HEK293 (cell line): ENCODE measurements around the gene TMEM45B.

Experiments used
- CTCF ChIA-PET: fragments of 350-600 bp; formaldehyde crosslinking; extraction: SDS; loops from one replicate; lab custom pipeline; 2021; ENCODE audit warnings: antibody characterized with exemption; lab: Yijun Ruan, JAX
- POLR2A ChIA-PET: fragments of 300-600 bp; formaldehyde crosslinking; extraction: SDS; loops from one replicate; lab custom pipeline; 2020; ENCODE audit warnings: antibody characterized with exemption, inconsistent platforms; lab: Yijun Ruan, JAX
- H3K27ac ChIP-seq: fragments of 200-500 bp; sonication (Bioruptor generic); 2 replicates; pipeline ENCODE4 v1.5.1; 2014; ENCODE audit warnings: low read depth, low read length, control low read depth, inconsistent platforms; ENCODE audit errors: extremely low read depth
- H3K36me3 ChIP-seq, 2 experiments: fragments of 200-500 bp in 1 of 2; sonication (Bioruptor generic) in 1 of 2; 1 replicate in 1 of 2; 2 replicates in 1 of 2; pipeline ENCODE4 v1.5.1; 2014 to 2017; ENCODE audit warnings: inconsistent platforms in 2 of 2, low read length in 2 of 2; ENCODE audit not compliant: control insufficient read depth in 2 of 2, insufficient read depth in 1 of 2
- H3K4me1 ChIP-seq: fragments of 200-500 bp; sonication (Bioruptor generic); 2 replicates; pipeline ENCODE4 v1.5.1; 2014; ENCODE audit warnings: mild to moderate bottlenecking, low read length, inconsistent platforms; ENCODE audit not compliant: control insufficient read depth, insufficient read depth
- H3K4me3 ChIP-seq: 2 replicates; pipeline ENCODE4 v1.5.1; 2011; ENCODE audit warnings: low read depth, mild to moderate bottlenecking, control low read depth, low read length, moderate library complexity
- H3K9me3 ChIP-seq: fragments of 200-500 bp; sonication (Bioruptor generic); 2 replicates; pipeline ENCODE4 v1.5.1; 2014; ENCODE audit warnings: low read depth, low read length, inconsistent platforms; ENCODE audit not compliant: control insufficient read depth, insufficient read depth
- KLF1 ChIP-seq: fragments of 450-650 bp; formaldehyde crosslinking; IDR thresholded peaks from 2 replicates; pipeline ENCODE4 v1.5.1; 2016; ENCODE audit warnings: missing biosample characterization, missing genetic modification characterization
- KLF16 ChIP-seq: fragments of 450-650 bp; formaldehyde crosslinking; IDR thresholded peaks from 2 replicates; pipeline ENCODE4 v1.5.1; 2017; ENCODE audit warnings: missing biosample characterization, missing genetic modification characterization
- RBAK ChIP-seq: fragments of 450-650 bp; formaldehyde crosslinking; IDR thresholded peaks from 2 replicates; pipeline ENCODE4 v1.5.1; 2016; ENCODE audit warnings: missing biosample characterization, missing genetic modification characterization
- SCRT1 ChIP-seq: fragments of 450-650 bp; formaldehyde crosslinking; IDR thresholded peaks from 2 replicates; pipeline ENCODE4 v1.5.1; 2016; ENCODE audit warnings: missing biosample characterization, missing genetic modification characterization, borderline replicate concordance
- SP3 ChIP-seq: fragments of 450-650 bp; formaldehyde crosslinking; IDR thresholded peaks from 2 replicates; pipeline ENCODE4 v1.5.1; 2016; ENCODE audit warnings: missing biosample characterization, missing genetic modification characterization
- TCF7L2 ChIP-seq: IDR thresholded peaks from 2 replicates; pipeline ENCODE4 v1.6.1; 2011; ENCODE audit warnings: low read depth, mild to moderate bottlenecking, inconsistent platforms, low read length, moderate library complexity, borderline replicate concordance
- ZNF221 ChIP-seq: fragments of 450-650 bp; formaldehyde crosslinking; IDR thresholded peaks from 2 replicates; pipeline ENCODE4 v1.5.1; 2017; ENCODE audit warnings: missing biosample characterization, missing genetic modification characterization, borderline replicate concordance
- ZNF239 ChIP-seq: fragments of 450-650 bp; formaldehyde crosslinking; IDR thresholded peaks from 2 replicates; pipeline ENCODE4 v1.5.1; 2016; ENCODE audit warnings: missing biosample characterization, missing genetic modification characterization
- ZNF366 ChIP-seq: fragments of 450-650 bp; formaldehyde crosslinking; conservative IDR thresholded peaks from 2 replicates; pipeline ENCODE4 v1.5.1; 2016; ENCODE audit warnings: missing biosample characterization, missing genetic modification characterization
- ZNF37A ChIP-seq: fragments of 450-650 bp; IDR thresholded peaks from 2 replicates; pipeline ENCODE4 v1.5.1; 2018; ENCODE audit warnings: missing biosample characterization, missing genetic modification characterization
- ZNF391 ChIP-seq: fragments of 450-650 bp; formaldehyde crosslinking; IDR thresholded peaks from 2 replicates; pipeline ENCODE4 v1.5.1; 2016; ENCODE audit warnings: low read depth, missing biosample characterization, missing genetic modification characterization, borderline replicate concordance
- ZNF548 ChIP-seq: fragments of 450-650 bp; formaldehyde crosslinking; IDR thresholded peaks from 2 replicates; pipeline ENCODE4 v1.5.1; 2016; ENCODE audit warnings: missing biosample characterization, missing genetic modification characterization
- ZNF664 ChIP-seq: fragments of 450-650 bp; formaldehyde crosslinking; IDR thresholded peaks from 2 replicates; pipeline ENCODE4 v1.5.1; 2016; ENCODE audit warnings: missing biosample characterization, missing genetic modification characterization
- ZNF830 ChIP-seq: fragments of 450-650 bp; IDR thresholded peaks from 2 replicates; pipeline ENCODE4 v1.5.0; 2018; ENCODE audit warnings: missing biosample characterization, missing genetic modification characterization, low read depth, mild to moderate bottlenecking, moderate library complexity
- TF ChIP-seq, protein P1 (sequence below): fragments of 450-650 bp; formaldehyde crosslinking; IDR thresholded peaks from 2 replicates; pipeline ENCODE4 v1.5.1; 2016; ENCODE audit warnings: missing biosample characterization, missing genetic modification characterization
- TF ChIP-seq, protein P2 (sequence below): fragments of 450-650 bp; formaldehyde crosslinking; IDR thresholded peaks from 2 replicates; pipeline ENCODE4 v1.5.1; 2017; ENCODE audit warnings: missing biosample characterization, missing genetic modification characterization
- TF ChIP-seq, protein P3 (sequence below): fragments of 450-650 bp; formaldehyde crosslinking; IDR thresholded peaks from 2 replicates; pipeline ENCODE4 v1.5.1; 2016; ENCODE audit warnings: missing biosample characterization, missing genetic modification characterization
- TF ChIP-seq, protein P4 (sequence below): fragments of 450-650 bp; formaldehyde crosslinking; IDR thresholded peaks from 2 replicates; pipeline ENCODE4 v1.5.1; 2017; ENCODE audit warnings: missing biosample characterization, missing genetic modification characterization
- TF ChIP-seq, protein P5 (sequence below): fragments of 450-650 bp; formaldehyde crosslinking; IDR thresholded peaks from 2 replicates; pipeline ENCODE4 v1.5.1; 2016; ENCODE audit warnings: missing biosample characterization, missing genetic modification characterization
- TF ChIP-seq, protein P6 (sequence below): fragments of 450-650 bp; formaldehyde crosslinking; IDR thresholded peaks from 2 replicates; pipeline ENCODE4 v1.5.1; 2016; ENCODE audit warnings: missing biosample characterization, missing genetic modification characterization, low read depth
- TF ChIP-seq, protein P7 (sequence below): fragments of 450-650 bp; formaldehyde crosslinking; IDR thresholded peaks from 2 replicates; pipeline ENCODE4 v1.5.1; 2016; ENCODE audit warnings: missing biosample characterization, missing genetic modification characterization
- TF ChIP-seq, protein P8 (sequence below): fragments of 450-650 bp; formaldehyde crosslinking; optimal IDR thresholded peaks from 2 replicates; pipeline ENCODE3; 2016; ENCODE audit warnings: missing biosample characterization, mild to moderate bottlenecking, missing genetic modification characterization

TMEM45B gene

DNA sequence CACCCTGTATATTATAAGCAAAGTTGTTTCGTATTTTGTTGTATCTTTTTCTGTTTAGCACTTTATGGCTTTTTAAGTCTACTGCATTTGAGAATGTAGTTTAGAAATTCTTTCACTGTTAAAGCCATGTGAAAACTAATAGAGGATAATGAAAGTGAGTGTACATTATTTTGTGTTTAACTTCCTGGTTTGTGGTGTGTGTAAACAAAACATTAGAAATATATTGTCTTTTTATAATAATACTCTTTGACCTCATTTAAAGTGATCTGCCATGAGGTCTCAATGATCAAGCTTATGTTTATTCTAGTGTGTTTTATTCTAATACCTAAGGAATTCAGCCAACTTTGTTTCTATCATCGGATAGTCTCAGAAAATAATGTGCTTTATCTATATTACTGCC is 27.4 kb upstream of the TMEM45B start (continued):
- TF ChIP-seq ZNF239 (tag by site-specific recombination) (no peak), KLF1 (tag by site-specific recombination) (no peak), ZNF830 (tag by site-specific recombination) (no peak), ZNF391 (tag by site-specific recombination) (no peak), KLF16 (tag by site-specific recombination) (no peak)
- TF ChIP-seq, protein P1, sequence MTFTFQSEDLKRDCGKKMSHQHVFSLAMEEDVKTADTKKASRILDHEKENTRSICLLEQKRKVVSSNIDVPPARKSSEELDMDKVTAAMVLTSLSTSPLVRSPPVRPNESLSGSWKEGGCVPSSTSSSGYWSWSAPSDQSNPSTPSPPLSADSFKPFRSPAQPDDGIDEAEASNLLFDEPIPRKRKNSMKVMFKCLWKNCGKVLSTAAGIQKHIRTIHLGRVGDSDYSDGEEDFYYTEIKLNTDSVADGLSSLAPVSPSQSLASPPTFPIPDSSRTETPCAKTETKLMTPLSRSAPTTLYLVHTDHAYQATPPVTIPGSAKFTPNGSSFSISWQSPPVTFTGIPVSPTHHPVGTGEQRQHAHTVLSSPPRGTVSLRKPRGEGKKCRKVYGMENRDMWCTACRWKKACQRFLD (tag by site-specific recombination): no peak
- TF ChIP-seq, protein P2, sequence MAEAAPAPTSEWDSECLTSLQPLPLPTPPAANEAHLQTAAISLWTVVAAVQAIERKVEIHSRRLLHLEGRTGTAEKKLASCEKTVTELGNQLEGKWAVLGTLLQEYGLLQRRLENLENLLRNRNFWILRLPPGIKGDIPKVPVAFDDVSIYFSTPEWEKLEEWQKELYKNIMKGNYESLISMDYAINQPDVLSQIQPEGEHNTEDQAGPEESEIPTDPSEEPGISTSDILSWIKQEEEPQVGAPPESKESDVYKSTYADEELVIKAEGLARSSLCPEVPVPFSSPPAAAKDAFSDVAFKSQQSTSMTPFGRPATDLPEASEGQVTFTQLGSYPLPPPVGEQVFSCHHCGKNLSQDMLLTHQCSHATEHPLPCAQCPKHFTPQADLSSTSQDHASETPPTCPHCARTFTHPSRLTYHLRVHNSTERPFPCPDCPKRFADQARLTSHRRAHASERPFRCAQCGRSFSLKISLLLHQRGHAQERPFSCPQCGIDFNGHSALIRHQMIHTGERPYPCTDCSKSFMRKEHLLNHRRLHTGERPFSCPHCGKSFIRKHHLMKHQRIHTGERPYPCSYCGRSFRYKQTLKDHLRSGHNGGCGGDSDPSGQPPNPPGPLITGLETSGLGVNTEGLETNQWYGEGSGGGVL (tag by site-specific recombination): no peak
- TF ChIP-seq, protein P3, sequence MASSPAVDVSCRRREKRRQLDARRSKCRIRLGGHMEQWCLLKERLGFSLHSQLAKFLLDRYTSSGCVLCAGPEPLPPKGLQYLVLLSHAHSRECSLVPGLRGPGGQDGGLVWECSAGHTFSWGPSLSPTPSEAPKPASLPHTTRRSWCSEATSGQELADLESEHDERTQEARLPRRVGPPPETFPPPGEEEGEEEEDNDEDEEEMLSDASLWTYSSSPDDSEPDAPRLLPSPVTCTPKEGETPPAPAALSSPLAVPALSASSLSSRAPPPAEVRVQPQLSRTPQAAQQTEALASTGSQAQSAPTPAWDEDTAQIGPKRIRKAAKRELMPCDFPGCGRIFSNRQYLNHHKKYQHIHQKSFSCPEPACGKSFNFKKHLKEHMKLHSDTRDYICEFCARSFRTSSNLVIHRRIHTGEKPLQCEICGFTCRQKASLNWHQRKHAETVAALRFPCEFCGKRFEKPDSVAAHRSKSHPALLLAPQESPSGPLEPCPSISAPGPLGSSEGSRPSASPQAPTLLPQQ (tag by site-specific recombination): no peak

DNA sequence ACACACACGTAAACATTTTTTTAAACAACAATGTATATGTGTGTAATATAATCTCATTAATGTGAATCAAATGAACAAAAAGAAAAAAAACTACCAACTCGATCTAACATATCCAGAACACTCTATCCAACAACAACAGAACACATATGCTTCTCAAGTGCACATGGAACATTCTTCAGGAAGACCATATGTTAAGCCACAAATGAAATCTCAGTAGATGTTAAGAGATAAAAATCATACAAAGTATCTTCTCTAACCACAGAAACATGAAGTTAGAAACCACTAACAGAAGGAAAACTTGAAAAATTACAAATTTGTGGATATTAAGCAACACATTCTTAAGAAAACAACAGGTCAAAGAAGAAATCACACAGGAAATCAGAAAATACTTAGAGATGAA is 25.5 kb upstream of the TMEM45B start:
- TF ChIP-seq ZNF664: no peak
- TF ChIP-seq, protein P4, sequence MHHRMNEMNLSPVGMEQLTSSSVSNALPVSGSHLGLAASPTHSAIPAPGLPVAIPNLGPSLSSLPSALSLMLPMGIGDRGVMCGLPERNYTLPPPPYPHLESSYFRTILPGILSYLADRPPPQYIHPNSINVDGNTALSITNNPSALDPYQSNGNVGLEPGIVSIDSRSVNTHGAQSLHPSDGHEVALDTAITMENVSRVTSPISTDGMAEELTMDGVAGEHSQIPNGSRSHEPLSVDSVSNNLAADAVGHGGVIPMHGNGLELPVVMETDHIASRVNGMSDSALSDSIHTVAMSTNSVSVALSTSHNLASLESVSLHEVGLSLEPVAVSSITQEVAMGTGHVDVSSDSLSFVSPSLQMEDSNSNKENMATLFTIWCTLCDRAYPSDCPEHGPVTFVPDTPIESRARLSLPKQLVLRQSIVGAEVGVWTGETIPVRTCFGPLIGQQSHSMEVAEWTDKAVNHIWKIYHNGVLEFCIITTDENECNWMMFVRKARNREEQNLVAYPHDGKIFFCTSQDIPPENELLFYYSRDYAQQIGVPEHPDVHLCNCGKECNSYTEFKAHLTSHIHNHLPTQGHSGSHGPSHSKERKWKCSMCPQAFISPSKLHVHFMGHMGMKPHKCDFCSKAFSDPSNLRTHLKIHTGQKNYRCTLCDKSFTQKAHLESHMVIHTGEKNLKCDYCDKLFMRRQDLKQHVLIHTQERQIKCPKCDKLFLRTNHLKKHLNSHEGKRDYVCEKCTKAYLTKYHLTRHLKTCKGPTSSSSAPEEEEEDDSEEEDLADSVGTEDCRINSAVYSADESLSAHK (tag by site-specific recombination): no peak
- no peak for TF ChIP-seq ZNF37A (tag by site-specific recombination)
- TF ChIP-seq, protein P5, sequence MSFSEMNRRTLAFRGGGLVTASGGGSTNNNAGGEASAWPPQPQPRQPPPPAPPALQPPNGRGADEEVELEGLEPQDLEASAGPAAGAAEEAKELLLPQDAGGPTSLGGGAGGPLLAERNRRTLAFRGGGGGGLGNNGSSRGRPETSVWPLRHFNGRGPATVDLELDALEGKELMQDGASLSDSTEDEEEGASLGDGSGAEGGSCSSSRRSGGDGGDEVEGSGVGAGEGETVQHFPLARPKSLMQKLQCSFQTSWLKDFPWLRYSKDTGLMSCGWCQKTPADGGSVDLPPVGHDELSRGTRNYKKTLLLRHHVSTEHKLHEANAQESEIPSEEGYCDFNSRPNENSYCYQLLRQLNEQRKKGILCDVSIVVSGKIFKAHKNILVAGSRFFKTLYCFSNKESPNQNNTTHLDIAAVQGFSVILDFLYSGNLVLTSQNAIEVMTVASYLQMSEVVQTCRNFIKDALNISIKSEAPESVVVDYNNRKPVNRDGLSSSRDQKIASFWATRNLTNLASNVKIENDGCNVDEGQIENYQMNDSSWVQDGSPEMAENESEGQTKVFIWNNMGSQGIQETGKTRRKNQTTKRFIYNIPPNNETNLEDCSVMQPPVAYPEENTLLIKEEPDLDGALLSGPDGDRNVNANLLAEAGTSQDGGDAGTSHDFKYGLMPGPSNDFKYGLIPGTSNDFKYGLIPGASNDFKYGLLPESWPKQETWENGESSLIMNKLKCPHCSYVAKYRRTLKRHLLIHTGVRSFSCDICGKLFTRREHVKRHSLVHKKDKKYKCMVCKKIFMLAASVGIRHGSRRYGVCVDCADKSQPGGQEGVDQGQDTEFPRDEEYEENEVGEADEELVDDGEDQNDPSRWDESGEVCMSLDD (tag by site-specific recombination): no peak
- TF ChIP-seq SP3: no peak
- TF ChIP-seq, protein P6, sequence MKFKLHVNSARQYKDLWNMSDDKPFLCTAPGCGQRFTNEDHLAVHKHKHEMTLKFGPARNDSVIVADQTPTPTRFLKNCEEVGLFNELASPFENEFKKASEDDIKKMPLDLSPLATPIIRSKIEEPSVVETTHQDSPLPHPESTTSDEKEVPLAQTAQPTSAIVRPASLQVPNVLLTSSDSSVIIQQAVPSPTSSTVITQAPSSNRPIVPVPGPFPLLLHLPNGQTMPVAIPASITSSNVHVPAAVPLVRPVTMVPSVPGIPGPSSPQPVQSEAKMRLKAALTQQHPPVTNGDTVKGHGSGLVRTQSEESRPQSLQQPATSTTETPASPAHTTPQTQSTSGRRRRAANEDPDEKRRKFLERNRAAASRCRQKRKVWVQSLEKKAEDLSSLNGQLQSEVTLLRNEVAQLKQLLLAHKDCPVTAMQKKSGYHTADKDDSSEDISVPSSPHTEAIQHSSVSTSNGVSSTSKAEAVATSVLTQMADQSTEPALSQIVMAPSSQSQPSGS (tag by site-specific recombination): no peak
- TF ChIP-seq ZNF548 (tag by site-specific recombination): no peak
- no peak for TF ChIP-seq ZNF221 (tag by site-specific recombination)
- TF ChIP-seq, protein P7, sequence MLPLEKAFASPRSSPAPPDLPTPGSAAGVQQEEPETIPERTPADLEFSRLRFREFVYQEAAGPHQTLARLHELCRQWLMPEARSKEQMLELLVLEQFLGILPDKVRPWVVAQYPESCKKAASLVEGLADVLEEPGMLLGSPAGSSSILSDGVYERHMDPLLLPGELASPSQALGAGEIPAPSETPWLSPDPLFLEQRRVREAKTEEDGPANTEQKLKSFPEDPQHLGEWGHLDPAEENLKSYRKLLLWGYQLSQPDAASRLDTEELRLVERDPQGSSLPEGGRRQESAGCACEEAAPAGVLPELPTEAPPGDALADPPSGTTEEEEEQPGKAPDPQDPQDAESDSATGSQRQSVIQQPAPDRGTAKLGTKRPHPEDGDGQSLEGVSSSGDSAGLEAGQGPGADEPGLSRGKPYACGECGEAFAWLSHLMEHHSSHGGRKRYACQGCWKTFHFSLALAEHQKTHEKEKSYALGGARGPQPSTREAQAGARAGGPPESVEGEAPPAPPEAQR (tag by site-specific recombination): no peak
- no peak for TF ChIP-seq RBAK
- no peak for TF ChIP-seq SCRT1 (tag by site-specific recombination)
- TF ChIP-seq, protein P8, sequence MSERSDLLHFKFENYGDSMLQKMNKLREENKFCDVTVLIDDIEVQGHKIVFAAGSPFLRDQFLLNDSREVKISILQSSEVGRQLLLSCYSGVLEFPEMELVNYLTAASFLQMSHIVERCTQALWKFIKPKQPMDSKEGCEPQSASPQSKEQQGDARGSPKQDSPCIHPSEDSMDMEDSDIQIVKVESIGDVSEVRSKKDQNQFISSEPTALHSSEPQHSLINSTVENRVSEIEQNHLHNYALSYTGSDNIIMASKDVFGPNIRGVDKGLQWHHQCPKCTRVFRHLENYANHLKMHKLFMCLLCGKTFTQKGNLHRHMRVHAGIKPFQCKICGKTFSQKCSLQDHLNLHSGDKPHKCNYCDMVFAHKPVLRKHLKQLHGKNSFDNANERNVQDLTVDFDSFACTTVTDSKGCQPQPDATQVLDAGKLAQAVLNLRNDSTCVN (tag by site-specific recombination): no peak
- TF ChIP-seq ZNF366 (tag by site-specific recombination): no peak
- TF ChIP-seq TCF7L2: no peak
- no peak overlapping the region for H3K27ac ChIP-seq
- H3K4me3 ChIP-seq: no peak overlapping the region
- ChIA-PET CTCF (interaction anchor here (0.9 kb wide), 1 partner anchor 10 kb away, joined by 9 read pairs; no protein-coding TSS in a partner anchor), POLR2A (no interaction called here)
- no peaks in the 10 kb centered on the region for H3K36me3 ChIP-seq
- no peaks in the 10 kb centered on the region for H3K4me1 ChIP-seq
- no peaks in the 10 kb centered on the region for H3K9me3 ChIP-seq
